K562 (cell line): ENCODE measurements around the gene INHBE. TPM values are rescaled to one million over a fixed set of nuclear protein-coding genes. Genes with fewer than 3 reads are reported as not detected.

Experiments
- AFF1 ChIP-seq, 2 experiments: fragments of 450-650 bp; IDR thresholded peaks; 2 replicates each; pipeline ENCODE4 v1.6.1; 2018; ENCODE audit warnings: mild to moderate bottlenecking in 2 of 2, low read depth in 1 of 2; ENCODE audit not compliant: partially characterized antibody in 2 of 2
- ARID3A ChIP-seq: IDR thresholded peaks from 2 replicates; pipeline ENCODE4 v1.6.1; 2012; ENCODE audit warnings: low read depth, low read length, improper control_type of control experiment, borderline replicate concordance
- CBX1 ChIP-seq: sonication (generic); IDR thresholded peaks from 2 replicates; pipeline ENCODE4 v1.6.1; 2016; ENCODE audit warnings: antibody characterized with exemption, low read depth, mild to moderate bottlenecking
- CCAR2 ChIP-seq: fragments of 200-400 bp; formaldehyde crosslinking; IDR thresholded peaks from 2 replicates; pipeline ENCODE4 v1.6.1; 2017; ENCODE audit warnings: mild to moderate bottlenecking, low read depth, low read length
- CTCF ChIP-seq, 3 experiments: IDR thresholded peaks in 2 of 3; conservative IDR thresholded peaks in 1 of 3; 2 replicates each; pipeline ENCODE4 v1.5.1; 2011 to 2012; ENCODE audit warnings: low read length in 3 of 3, mild to moderate bottlenecking in 3 of 3, control low read depth in 2 of 3, improper control_type of control experiment in 1 of 3, inconsistent platforms in 1 of 3, low read depth in 1 of 3, mixed read lengths in 1 of 3, moderate library complexity in 1 of 3; ENCODE audit not compliant: insufficient read depth in 2 of 3
- HINFP ChIP-seq: fragments of 450-650 bp; conservative IDR thresholded peaks from 2 replicates; pipeline ENCODE4 v1.6.1; 2016; ENCODE audit warnings: missing genetic modification characterization, low read depth, mild to moderate bottlenecking, control low read depth, missing compliant biosample characterization
- MAZ ChIP-seq, 2 experiments: fragments of 450-650 bp in 1 of 2; sonication (generic) in 1 of 2; formaldehyde crosslinking; IDR thresholded peaks in 1 of 2; conservative IDR thresholded peaks in 1 of 2; 2 replicates each; pipeline versions ENCODE4 v1.4.0 to v1.5.0; 2020; ENCODE audit warnings: mild to moderate bottlenecking in 1 of 2, missing genetic modification reagents in 1 of 2
- NBN ChIP-seq: fragments of 450-650 bp; IDR thresholded peaks from 2 replicates; pipeline ENCODE4 v1.6.1; 2016; ENCODE audit warnings: low read depth, mild to moderate bottlenecking
- NEUROD1 ChIP-seq: fragments of 150-350 bp; IDR thresholded peaks from 2 replicates; pipeline ENCODE4 v1.6.1; 2014; ENCODE audit warnings: borderline replicate concordance, low read length, low read depth; ENCODE audit not compliant: partially characterized antibody
- PHB ChIP-seq: fragments of 250-450 bp; sonication (Bioruptor Pico); IDR thresholded peaks from 2 replicates; pipeline ENCODE4 v1.5.0; 2021
- POLR2B ChIP-seq: fragments of 450-650 bp; IDR thresholded peaks from 2 replicates; pipeline ENCODE4 v1.6.1; 2018; ENCODE audit warnings: low read depth; ENCODE audit not compliant: partially characterized antibody
- RBM15 ChIP-seq: fragments of 200-400 bp; formaldehyde crosslinking; IDR thresholded peaks from 2 replicates; pipeline ENCODE4 v1.6.1; 2018; ENCODE audit warnings: mild to moderate bottlenecking, low read length, moderate library complexity; ENCODE audit not compliant: insufficient read depth
- ZBTB49 ChIP-seq: sonication (generic); formaldehyde crosslinking; IDR thresholded peaks from 2 replicates; pipeline ENCODE4 v1.8.0; 2022; ENCODE audit warnings: missing genetic modification reagents, mild to moderate bottlenecking, borderline replicate concordance
- ZNF274 ChIP-seq: IDR thresholded peaks from 2 replicates; pipeline ENCODE4 v1.6.1; 2011; ENCODE audit warnings: low read depth, mild to moderate bottlenecking, low read length, moderate library complexity, borderline replicate concordance
- polyA plus RNA-seq, 8 experiments: library from polyadenylated mRNA; depleted of rRNA in 4 of 8; stranded (reverse) in 5 of 8; unstranded in 3 of 8; fragments of >200 nt; fragmentation: Nextera tagmentation in 2 of 8; fragmentation: Illumina TruSeq in 1 of 8; extraction: Ambion mirVana in 2 of 8; extraction: Trizol in 1 of 8; gene quantifications; 2 replicates each; pipeline versions ENCODE4 v1.2.1 to v1.2.3, GENCODE V29; 2011 to 2014; ENCODE audit warnings: inconsistent platforms in 1 of 8, missing spikeins in 1 of 8
- total RNA-seq, 7 experiments: library from RNA; depleted of rRNA in 6 of 7; stranded (reverse); fragments of >200 nt in 6 of 7; fragmentation: Illumina TruSeq in 2 of 7; extraction: Trizol in 2 of 7; gene quantifications; 2 replicates each; pipeline versions ENCODE4 v1.2.1 to v1.2.3, GENCODE V29; 2011 to 2021; ENCODE audit warnings: low replicate concordance in 1 of 7

INHBE gene
- total and polyA plus RNA-seq, 9 of the 15 experiments (the other 6 are each of a cell fraction or from before 2014, with no cell fraction given), result 0.94 to 9.9 (median 7.3) TPM

GRCh38 chr12:57459055-57459749, 4.1 kb downstream of the INHBE start (continued):
- TF ChIP-seq AFF1 (IDR thresholded peaks at IDR 0.05; ENCODE audit: low read depth in 1 of 2, partially characterized antibody in 2 of 2) (peak; percentile 3 to 68), ZBTB49 (no peak), ZNF274 (no peak), NBN (peak; percentile 46; the same call in 1 of the 2 replicates), HINFP (tag) (no peak), CCAR2 (no peak), NEUROD1 (peak; percentile 96), MAZ (CRISPR knock-in tag; conservative IDR thresholded peaks at IDR 0.05 in 1 of 2, IDR thresholded peaks at IDR 0.05 in 1 of 2) (peak; percentile 48 to 60; a peak in 3 of 4 replicates), ARID3A (no peak), CTCF (IDR thresholded peaks at IDR 0.05 in 2 of 3, conservative IDR thresholded peaks at IDR 0.05 in 1 of 3; ENCODE audit: insufficient read depth in 2 of 3, low read depth in 1 of 3, low read length in 3 of 3) (peak; percentile 91 to 97 (median 94)), PHB (CRISPR knock-in tag) (no peak), CBX1 (peak; percentile 57; the same call in 1 of the 2 replicates), POLR2B (peak; percentile 76), RBM15 (no peak)
